HuH-7.5 (cell line): ENCODE measurements around the gene MYO3B.
"Not testable (repeated sequence)": the region's sequence is repeated elsewhere in the genome, so short reads cannot be mapped to it uniquely, and the experiment has no call there.

Experiments
- DNase-seq: peaks from one replicate; pipeline ENCODE4 v3.0.0; 2011; ENCODE audit warnings: low spot score

Gene MYO3B

DNA sequence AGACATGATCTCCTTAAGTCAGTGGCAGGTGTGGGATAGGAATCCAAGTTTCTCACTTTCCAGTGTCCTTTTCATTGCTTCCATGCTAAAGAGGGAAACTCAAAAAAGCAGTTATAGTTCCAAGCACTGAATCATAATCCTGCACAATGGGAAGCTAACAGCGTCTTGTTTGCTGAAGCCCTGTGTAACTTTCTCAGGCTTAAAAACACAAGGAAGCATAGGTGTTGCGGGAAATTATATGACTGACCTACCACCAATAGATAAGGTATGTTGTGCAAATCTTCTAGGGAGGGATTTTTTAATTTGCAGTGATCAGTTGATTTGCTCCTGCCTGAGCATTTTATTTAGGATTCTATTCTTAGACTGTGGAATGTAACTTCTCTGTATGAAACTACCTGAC lies 250.9 kb downstream of the MYO3B start:
- DNase-seq = no peak

- no peak for DNase-seq
Measured at GRCh38 chr2:170432823-170433222, 254.9 kb downstream of the MYO3B start.

DNA sequence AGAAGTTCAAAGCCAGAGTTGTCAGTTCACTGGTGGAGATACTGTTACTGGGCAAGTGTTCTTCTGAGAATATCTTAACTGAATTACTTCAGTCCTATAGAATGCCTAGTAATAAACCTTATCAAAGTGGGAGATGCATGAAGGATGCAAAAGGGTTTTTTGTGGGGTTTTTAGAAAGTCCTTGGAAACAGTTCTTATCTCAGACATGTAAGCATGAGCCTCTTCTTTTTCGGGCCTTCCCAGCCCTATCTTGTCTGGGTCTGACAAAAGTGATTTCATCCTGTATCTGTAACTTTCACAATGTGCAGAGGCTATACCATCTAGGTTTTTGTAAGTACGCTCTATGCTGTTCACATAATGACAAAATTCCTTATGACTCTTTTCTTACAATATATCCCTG lies 255.5 kb downstream of the MYO3B start:
- DNase-seq = no peak

GRCh38 chr2:170434396-170434795 lies 256.4 kb downstream of the MYO3B start:
- not testable (repeated sequence) for DNase-seq

DNA sequence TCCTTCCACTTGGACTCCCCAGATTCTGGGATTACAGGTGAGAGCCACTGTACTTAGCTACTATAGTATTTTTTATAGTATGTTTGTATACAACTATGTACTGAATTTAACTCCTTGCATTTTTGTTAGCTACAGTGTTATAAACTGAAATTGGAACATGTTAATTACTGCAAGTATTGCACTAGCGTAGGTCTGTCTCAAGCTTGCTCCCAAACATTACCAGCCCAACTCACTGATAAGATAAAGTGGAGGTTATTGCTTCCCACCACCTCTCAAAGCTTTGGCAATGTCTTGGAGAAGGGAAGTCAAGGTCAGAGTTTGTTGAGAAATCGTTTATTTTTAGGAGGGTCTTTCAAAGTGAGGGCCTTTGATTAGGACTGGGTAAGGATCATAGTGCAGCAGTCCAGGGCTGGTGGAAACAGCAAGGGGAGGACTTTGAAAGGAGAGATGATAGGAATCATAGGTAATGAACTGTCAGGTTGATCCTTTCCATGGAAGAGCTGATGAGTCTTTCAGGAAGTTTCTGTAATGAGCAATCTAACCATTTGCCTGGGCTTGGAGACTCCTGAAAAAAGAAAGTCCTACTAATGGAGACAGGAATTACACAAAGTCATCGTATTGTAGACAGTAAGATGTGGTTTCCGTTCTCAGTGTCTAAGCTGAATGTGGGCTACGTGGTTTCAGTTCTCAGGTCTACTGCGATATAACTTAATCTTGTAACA lies 257.1 kb downstream of the MYO3B start:
- DNase-seq = no peak

DNA sequence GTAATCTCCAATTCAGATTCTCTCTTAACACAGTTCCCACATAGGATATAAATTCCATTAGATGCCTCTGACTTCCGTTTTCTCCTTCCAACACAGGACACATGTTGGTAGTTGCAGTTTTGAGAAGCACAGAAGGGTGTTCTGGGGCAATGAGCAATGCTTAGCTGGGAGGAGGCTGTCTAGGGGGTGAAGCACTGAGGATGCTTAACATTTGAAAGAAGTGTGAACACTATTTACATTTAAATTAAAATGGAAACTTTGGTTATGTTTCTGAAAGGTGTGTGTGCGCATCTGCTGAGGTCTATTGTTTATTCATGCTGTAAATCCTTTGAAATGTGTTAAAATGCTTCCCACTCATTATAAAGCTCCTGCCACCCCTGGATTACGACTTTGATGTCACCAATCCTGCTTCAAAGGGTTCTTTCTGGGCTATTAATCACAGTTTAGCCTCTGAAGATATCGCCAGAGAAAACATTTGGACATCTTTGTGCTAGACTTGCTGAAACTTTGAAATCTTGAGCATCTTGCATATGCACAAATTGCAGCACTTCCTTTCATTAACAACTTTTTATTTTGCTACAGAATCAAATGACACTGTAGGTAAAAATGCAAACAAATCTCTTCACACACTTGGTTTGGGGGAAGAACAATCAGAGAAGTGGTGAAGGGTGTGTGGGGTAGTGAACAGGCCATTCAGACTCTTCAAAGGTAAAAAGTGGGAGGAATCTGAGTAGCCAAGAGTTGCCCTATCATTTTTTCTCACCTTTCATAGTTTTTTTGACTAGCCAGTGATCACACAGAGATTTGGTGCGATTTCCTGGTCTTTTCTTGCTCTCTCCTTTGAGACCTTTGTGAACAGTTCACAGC lies 258.4 kb downstream of the MYO3B start:
- DNase-seq = no peak

GRCh38 chr2:170446078-170446477 lies 268.1 kb downstream of the MYO3B start:
- no peak for DNase-seq

GRCh38 chr2:170449034-170449433 lies 271.1 kb downstream of the MYO3B start:
- no peak for DNase-seq

GRCh38 chr2:170454471-170455372 lies 276.8 kb downstream of the MYO3B start:
- no peak for DNase-seq

GRCh38 chr2:170455617-170456426 lies 277.9 kb downstream of the MYO3B start:
- DNase-seq = peak; percentile 60

- no peak for DNase-seq
Measured at GRCh38 chr2:170456914-170457313, 279.0 kb downstream of the MYO3B start.

DNA sequence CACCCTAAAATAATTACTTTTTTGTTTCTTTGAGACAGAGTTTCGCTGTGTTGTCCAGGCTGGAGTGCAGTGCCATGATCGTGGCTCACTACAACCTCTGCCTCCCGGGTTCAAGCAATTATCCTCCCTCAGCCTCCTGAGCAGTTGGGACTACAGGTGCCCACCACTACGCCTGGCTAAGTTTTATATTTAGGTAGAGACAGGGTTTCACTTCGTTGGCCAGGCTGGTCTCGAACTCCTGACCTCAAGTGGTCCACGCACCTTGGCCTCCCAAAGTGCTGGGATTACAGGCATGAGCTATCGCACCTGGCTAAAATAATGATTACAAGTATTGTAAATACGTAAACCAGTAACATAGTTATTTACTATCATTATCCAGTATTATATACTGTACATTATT lies 279.8 kb downstream of the MYO3B start:
- DNase-seq = no peak

DNA sequence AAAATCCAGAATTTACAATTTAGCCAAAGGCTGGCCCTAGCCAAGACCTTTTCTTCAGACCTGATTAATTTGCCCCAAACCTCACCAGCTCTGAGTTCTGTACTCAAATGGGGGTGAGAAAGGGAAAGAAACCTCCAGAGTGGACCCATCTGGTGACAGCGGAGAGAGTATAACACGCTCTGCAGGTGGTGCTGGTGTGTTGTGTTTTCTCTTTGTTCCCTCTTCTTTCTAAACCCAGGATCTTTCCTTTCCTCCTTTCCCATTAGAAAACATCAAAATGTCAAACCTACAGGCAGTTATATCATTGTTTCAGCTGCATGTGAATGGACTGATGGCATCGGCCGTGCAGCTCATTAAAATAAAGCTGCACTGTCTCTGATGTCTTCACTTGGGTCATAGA lies 283.9 kb downstream of the MYO3B start:
- DNase-seq = no peak

- no peak for DNase-seq
Measured at GRCh38 chr2:170462433-170463205, 284.7 kb downstream of the MYO3B start.

GRCh38 chr2:170463206-170463537 lies 285.2 kb downstream of the MYO3B start:
- DNase-seq = no peak

- no peak for DNase-seq
Measured at GRCh38 chr2:170464268-170464667, 286.3 kb downstream of the MYO3B start.

DNA sequence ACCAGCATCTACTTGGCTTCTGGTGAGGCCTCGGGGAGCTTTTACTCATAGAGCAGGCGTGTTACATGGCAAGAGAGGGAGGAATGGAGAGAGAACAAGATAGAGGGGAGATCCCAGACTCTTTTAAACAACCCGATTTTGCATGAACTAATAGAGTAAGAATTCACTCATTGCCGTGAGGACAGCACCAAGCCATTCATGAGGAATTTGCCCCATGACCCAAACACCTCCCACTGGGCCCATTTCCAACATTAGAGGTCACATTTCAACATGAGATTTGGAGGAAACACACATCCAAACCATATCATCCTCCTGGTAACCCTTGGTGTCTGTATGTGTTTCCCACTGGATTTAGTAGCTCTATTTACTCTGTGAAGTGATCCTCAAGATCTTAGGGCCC lies 287.3 kb downstream of the MYO3B start:
- no peak for DNase-seq

DNA sequence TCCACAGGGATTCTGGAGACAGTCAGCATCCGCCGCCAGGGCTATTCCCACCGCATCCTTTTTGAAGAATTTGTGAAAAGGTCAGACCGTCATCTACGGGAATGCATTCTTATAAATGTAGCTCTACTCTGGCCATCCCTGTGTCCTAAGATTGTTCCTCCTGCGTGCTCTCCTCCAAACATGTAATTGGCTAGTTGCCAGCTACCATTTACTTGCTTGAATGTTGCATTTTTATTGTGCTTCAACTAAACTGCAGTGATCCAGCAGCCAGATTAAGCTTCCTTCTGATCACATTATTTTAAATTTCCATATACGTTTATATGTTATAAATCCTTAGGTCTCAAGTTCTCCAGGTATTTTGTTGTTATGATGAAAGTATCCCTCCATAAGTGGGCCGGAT lies 288.7 kb downstream of the MYO3B start:
- no peak for DNase-seq

- DNase-seq = no peak
Measured at GRCh38 chr2:170467568-170468422, 289.8 kb downstream of the MYO3B start.

DNA sequence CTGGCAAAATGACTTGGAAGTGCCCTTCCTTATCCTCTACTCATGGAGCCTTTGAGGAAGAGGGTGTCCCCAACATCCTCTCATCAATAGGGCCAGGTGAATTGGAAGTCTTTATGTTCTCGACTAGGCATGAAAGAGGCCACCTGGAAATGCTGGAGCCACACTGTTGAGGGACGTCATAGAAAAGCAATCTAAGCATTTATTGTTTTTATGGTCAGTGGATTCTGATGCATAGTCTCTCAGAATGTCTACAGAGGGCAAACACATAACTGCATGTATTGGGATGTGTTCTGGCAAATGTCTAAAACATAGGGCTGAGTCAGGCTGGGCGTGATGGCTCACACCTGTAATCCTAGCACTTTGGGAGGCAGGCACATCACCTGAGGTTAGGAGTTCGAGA lies 290.6 kb downstream of the MYO3B start:
- DNase-seq = no peak
